GM12865 (cell line): ENCODE measurements around the gene PFKFB4.

Experiments
- DNase-seq: peaks from one replicate; pipeline ENCODE4 v3.0.0; 2010; ENCODE audit warnings: low read depth
- H3K4me3 ChIP-seq: 2 replicates; pipeline ENCODE4 v1.5.1; 2011; ENCODE audit warnings: mild to moderate bottlenecking, low read depth, low read length, control low read depth
- TF ChIP-seq, protein P1 (sequence below): IDR thresholded peaks from 2 replicates; pipeline ENCODE4 v1.5.1; 2011; ENCODE audit warnings: low read length, control low read depth, low read depth, inconsistent platforms; ENCODE audit not compliant: insufficient read depth; ENCODE audit errors: missing control alignments

The PFKFB4 gene

DNA sequence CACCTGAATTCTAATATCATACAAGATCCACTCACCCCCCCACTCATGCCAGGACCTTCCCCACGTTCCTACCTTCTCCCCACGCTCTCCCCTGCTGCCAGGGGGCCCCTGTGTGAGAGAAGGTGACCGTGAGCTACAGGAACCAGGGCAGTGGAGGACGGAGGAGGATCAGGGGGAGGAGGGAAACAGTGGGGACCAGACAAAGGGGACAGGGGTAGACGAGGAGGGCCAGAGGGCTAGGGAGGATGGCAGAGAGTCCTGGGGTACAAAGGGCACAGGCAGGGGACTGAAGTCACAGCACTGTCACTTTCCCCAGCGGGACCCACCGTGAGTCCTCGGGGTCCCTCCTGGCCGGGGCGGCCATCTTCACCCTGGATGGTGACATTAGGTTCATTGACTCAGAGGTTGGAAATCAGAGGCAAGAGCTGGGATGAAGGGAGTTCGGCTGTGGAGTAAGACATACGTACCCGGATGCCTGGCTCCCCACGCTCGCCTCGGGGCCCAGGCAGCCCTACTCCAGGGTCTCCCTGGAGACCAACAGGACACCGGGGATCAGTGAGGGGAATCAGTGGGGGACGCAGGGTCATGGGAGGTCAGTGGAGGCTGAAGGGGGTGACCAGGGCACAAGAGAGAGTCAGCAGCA lies 13.3 kb upstream of the PFKFB4 start:
- DNase-seq: no peak
- TF ChIP-seq, protein P1, sequence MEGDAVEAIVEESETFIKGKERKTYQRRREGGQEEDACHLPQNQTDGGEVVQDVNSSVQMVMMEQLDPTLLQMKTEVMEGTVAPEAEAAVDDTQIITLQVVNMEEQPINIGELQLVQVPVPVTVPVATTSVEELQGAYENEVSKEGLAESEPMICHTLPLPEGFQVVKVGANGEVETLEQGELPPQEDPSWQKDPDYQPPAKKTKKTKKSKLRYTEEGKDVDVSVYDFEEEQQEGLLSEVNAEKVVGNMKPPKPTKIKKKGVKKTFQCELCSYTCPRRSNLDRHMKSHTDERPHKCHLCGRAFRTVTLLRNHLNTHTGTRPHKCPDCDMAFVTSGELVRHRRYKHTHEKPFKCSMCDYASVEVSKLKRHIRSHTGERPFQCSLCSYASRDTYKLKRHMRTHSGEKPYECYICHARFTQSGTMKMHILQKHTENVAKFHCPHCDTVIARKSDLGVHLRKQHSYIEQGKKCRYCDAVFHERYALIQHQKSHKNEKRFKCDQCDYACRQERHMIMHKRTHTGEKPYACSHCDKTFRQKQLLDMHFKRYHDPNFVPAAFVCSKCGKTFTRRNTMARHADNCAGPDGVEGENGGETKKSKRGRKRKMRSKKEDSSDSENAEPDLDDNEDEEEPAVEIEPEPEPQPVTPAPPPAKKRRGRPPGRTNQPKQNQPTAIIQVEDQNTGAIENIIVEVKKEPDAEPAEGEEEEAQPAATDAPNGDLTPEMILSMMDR: no peak
- H3K4me3 ChIP-seq: no peak overlapping the region

DNA sequence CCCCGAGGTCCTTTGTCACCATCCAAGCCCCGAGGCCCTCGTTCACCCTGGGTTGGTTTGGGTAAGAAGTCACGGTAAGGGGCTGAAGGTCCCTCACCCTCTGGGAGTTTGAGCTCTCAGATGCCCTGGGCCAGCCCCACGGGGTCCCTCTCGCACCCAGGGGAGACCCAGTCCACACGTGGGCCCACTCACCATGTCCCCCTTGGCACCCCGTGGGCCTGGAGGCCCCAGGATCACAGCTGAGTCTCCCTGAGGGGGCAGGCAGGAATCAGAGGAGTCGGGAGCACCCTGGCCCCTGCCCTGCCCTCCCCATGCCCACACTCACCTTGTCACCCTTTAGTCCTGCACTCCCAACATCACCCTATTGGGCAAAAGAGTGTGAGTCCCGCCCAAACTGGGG lies 12.8 kb upstream of the PFKFB4 start:
- DNase-seq: no peak
- TF ChIP-seq, protein P1: no peak
- no peak overlapping the region for H3K4me3 ChIP-seq

DNA sequence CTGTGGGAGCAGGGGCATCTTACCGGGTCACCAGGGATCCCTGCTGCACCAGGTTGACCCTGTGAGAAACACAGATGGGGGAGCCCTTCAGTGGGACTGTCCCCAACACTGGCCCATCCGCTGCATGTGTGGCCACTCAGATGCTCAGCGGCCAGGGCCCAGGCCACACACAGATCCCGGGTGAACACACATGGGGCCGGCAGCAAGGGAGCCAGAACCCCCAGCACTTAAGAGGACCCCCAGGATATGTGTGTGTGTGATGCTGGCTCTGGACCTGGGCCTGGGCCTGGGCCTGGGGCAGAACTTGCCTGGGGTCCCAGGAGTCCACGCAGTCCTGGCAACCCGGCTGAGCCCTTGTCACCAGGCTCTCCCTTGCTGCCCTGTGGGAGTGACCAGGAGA lies 11.9 kb upstream of the PFKFB4 start:
- no peak overlapping the region for H3K4me3 ChIP-seq
- no peak for DNase-seq
- TF ChIP-seq, protein P1: no peak

DNA sequence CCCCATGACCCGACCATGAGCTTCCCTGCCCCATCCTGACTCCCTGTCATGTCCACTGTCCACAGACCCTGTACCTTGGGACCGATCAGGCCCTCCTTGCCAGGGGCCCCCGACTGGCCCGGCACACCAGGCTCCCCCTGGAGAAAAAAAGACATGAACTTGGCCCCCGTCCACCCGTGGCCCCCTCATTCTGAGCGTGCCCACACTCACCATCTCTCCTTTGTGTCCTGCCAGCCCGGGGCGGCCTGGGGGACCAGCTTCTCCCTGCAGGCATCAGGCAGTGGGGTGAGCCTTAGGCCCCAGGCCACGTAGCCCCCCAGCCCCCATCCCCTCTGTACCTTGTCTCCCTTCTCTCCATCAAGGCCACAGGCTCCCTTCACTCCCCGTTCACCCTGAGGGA lies 10.9 kb upstream of the PFKFB4 start:
- DNase-seq: no peak
- TF ChIP-seq, protein P1: no peak
- no peak overlapping the region for H3K4me3 ChIP-seq

DNA sequence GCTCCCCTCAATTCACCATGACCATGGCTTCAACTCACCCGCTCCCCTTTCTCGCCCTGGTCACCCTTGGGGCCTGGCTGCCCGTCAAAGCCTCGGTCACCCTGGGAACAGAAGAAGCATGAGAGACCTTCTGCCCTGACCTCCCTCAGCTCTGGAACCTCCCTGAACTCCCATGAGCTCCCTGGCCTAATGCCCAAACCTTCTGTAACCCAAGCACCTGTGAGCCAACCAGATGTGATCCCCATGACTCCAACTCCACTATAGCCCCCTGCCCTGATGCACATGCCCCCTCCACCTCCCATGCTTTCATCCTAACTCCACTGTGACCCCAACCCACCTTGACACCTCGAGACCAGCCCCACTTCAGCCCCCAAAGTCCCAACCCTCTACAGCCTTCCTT lies 10.5 kb upstream of the PFKFB4 start:
- no peak for DNase-seq
- TF ChIP-seq, protein P1: no peak
- H3K4me3 ChIP-seq: no peak overlapping the region

DNA sequence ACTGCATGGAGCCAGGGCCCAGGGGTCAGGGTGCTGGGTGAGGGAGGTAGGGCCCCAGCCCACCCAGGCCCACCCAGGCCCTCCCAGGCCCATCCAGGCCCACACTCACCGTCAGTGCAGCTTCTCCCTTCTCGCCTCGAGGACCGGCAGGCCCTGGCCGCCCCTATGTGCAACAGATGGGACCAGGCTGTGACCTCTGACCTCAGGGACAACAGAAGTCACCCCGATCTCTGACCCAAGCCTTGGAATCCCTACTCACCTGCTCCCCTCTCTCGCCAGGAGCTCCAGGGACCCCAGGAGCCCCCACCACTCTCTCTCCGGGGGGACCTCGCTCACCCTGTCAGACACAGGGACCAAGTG lies 9.8 kb upstream of the PFKFB4 start:
- H3K4me3 ChIP-seq: no peak overlapping the region
- DNase-seq: no peak
- TF ChIP-seq, protein P1: no peak
